CD4-positive, alpha-beta T cell treated with Interleukin-15 for 4 hours (primary cell): ENCODE data around the gene COQ2.

Source experiments
- DNase-seq: peaks from one replicate; pipeline ENCODE4 v3.0.0-alpha.2; 2020; ENCODE audit warnings: low spot score

The COQ2 gene

DNA sequence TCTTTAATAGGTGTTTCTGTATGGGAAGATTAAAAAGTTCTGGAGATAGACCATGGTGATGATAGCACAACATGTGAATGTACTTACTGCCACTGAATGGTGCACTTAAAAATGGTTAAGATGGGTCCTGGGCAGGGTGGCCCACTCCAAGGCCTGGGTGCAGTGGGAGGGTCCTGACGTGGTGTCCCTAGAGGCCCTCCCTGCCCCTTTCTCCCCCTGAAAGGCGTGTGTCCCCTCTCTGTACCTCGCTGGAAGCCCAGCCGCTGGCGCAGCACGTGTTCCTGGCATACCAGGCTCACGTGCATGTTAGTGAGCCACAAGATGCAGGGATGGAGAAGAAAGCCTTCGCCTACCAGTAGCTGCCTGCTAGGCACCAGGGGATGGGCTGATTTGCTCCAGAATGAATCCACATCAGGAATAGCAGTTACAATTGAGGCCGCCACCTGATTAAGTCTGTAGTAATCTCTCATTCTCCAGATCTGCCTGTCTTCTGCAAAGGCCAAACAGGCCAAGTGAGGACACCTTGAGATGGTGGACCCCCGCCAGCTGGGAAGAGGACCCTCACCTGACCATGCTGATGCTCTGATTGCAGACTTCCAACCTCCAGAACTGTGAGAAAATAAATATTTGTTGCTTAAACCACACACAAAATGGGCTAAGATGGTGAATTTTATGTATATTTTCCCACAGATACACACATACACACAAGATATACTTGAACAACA is 67.5 kb downstream of the COQ2 start:
- no peak for DNase-seq

DNA sequence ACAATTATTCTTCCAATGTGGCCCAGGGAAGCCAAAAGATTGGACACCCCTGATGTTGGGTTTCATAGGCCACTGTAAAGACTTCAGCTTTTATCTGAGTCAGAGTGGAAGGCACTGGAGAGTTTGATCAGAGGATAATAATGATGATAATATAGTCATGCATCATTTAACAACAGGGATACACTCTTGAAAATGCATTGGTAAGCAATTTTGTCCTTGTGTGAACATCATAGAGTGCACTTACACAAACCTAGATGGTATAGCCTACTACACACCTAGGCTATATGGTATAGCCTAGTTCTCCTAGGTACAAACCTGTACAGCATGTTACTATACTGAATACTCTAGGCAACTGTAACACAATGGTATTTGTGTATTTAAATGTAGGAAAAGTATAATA is 70.5 kb downstream of the COQ2 start:
- DNase-seq: no peak
